ENCODE data around the gene PIP4K2B.

DNA sequence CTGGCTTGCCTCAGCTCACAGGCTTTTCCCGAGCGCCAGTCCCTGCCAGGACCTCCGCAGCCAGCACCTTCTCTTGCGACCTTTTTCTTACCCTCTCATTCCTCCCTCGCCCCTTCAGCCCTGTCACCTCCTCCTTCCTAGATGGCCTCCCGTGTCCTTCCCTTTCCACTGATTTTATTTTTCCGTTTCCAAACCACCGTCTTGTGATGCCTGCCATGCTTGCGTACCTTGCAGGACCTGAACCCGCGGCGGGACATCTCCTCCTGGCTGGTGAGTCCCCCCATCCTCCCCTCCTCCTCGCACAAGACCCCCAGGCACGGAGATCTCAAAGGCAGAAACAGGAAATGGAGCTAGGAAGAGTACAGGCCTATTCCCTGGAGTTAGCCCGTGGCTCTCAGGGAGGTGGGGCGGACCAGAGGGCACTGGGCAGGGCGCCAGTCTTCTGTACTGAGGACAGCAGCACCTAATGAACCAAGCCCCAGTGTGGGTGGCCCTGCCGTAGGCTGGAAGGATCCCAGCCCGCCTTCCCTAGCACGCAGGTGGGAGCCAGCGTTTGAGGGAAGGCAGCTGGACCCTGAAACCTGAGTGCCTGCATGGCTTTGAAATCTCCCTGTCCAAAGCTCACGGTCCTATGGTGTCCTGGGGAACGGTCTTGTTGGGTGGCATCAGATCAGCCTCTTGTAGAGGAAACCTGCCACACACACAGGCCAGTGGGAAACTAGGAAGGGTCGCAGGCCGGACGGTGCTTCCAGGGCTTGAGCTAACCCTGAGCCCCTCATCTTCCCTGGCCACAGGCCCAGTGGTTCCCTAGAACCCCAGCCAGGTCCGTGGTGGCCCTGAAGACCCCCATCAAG is 68.6 kb downstream of the PIP4K2B start:
- TF ChIP-seq EZH2 (IDR thresholded peaks at IDR 0.05; ENCODE audit: borderline replicate concordance, insufficient read depth, low read depth, low read length, poor library complexity, severe bottlenecking): no peak
- TF ChIP-seq, protein P1, sequence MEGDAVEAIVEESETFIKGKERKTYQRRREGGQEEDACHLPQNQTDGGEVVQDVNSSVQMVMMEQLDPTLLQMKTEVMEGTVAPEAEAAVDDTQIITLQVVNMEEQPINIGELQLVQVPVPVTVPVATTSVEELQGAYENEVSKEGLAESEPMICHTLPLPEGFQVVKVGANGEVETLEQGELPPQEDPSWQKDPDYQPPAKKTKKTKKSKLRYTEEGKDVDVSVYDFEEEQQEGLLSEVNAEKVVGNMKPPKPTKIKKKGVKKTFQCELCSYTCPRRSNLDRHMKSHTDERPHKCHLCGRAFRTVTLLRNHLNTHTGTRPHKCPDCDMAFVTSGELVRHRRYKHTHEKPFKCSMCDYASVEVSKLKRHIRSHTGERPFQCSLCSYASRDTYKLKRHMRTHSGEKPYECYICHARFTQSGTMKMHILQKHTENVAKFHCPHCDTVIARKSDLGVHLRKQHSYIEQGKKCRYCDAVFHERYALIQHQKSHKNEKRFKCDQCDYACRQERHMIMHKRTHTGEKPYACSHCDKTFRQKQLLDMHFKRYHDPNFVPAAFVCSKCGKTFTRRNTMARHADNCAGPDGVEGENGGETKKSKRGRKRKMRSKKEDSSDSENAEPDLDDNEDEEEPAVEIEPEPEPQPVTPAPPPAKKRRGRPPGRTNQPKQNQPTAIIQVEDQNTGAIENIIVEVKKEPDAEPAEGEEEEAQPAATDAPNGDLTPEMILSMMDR (IDR thresholded peaks at IDR 0.05): no peak

All from B cell (primary cell).